PC-3 (cell line): ENCODE results near the gene MAP2. TPM values are rescaled to one million over a fixed set of nuclear protein-coding genes. Genes with fewer than 3 reads are reported as not detected.

Source experiments
- ATAC-seq: fragments of 200-7000 bp; cut with Tn5 transposase; 2 replicates; pipeline ENCODE4 v1.9.1; 2020; ENCODE audit warnings: mild to moderate bottlenecking, moderate library complexity
- BruUV-seq: library from RNA; stranded (reverse); fragments of 400-500 nt; replicated peaks from 2 replicates; lab custom pipeline; 2021; lab: Mats Ljungman, UMichigan
- CTCF ChIA-PET: fragments of 300-600 bp; sonication (Branson Sonifier 250); formaldehyde crosslinking; loops from one replicate; lab custom pipeline; 2022; ENCODE audit warnings: antibody characterized with exemption; lab: Charles Lee
- POLR2A ChIA-PET: fragments of 300-600 bp; sonication (Branson Sonifier 250); formaldehyde crosslinking; loops from one replicate; lab custom pipeline; 2022; ENCODE audit warnings: antibody characterized with exemption; ENCODE audit not compliant: unreplicated experiment; lab: Charles Lee
- DNase-seq: peaks from one replicate; pipeline ENCODE4 v3.0.0-alpha.2; 2015
- H2AFZ ChIP-seq: fragments of 300-600 bp; sonication (generic); 2 replicates; pipeline ENCODE4 v1.6.0; 2016; ENCODE audit warnings: antibody characterized with exemption, low read length
- H3F3A ChIP-seq: fragments of 300-600 bp; sonication (generic); one replicate; pipeline ENCODE4 v1.6.0; 2017; ENCODE audit warnings: antibody characterized with exemption, low read length, control low read depth, mild to moderate bottlenecking; ENCODE audit not compliant: unreplicated experiment
- H3K27ac ChIP-seq: fragments of 300-600 bp; sonication (generic); 2 replicates; pipeline ENCODE4 v1.5.1; 2016; ENCODE audit warnings: mild to moderate bottlenecking, low read length
- H3K27me3 ChIP-seq: fragments of 300-600 bp; sonication (generic); 2 replicates; pipeline ENCODE4 v1.6.1; 2016; ENCODE audit warnings: low read length, mixed read lengths
- H3K36me3 ChIP-seq: fragments of 300-600 bp; sonication (generic); 2 replicates; pipeline ENCODE4 v1.6.1; 2016; ENCODE audit warnings: low read depth, mixed run types, low read length, mixed read lengths
- H3K4me1 ChIP-seq: fragments of 300-600 bp; sonication (generic); 2 replicates; pipeline ENCODE4 v1.5.1; 2016; ENCODE audit warnings: low read length; ENCODE audit not compliant: insufficient read depth
- H3K4me2 ChIP-seq: fragments of 300-600 bp; sonication (generic); 2 replicates; pipeline ENCODE4 v1.6.0; 2016; ENCODE audit warnings: low read length
- H3K4me3 ChIP-seq: fragments of 300-600 bp; sonication (generic); 2 replicates; pipeline ENCODE4 v1.5.1; 2016; ENCODE audit warnings: mild to moderate bottlenecking, low read length, mixed read lengths
- H3K79me2 ChIP-seq: fragments of 300-600 bp; sonication (generic); 2 replicates; pipeline ENCODE4 v1.6.1; 2017; ENCODE audit warnings: low read length, mixed read lengths
- H3K9ac ChIP-seq: fragments of 300-600 bp; sonication (generic); 2 replicates; pipeline ENCODE4 v1.6.0; 2016; ENCODE audit warnings: mild to moderate bottlenecking, low read length
- H3K9me2 ChIP-seq: fragments of 300-600 bp; sonication (generic); replicated peaks from 2 replicates; pipeline ENCODE4 v1.6.1; 2016; ENCODE audit warnings: mixed run types, low read length, mixed read lengths
- H3K9me3 ChIP-seq: fragments of 300-600 bp; sonication (generic); 2 replicates; pipeline ENCODE4 v1.6.1; 2016; ENCODE audit warnings: low read length, mixed read lengths
- H4K20me1 ChIP-seq: fragments of 300-600 bp; sonication (generic); 2 replicates; pipeline ENCODE4 v1.6.1; 2016; ENCODE audit warnings: low read length, mixed read lengths
- CTCF ChIP-seq: fragments of 300-600 bp; sonication (generic); conservative IDR thresholded peaks from 2 replicates; pipeline ENCODE4 v1.5.1; 2017; ENCODE audit warnings: antibody characterized with exemption, low read depth, mild to moderate bottlenecking, low read length
- EZH2 ChIP-seq: fragments of 300-600 bp; sonication (generic); IDR thresholded peaks from one replicate; pipeline ENCODE4 v1.6.1; 2017; ENCODE audit warnings: antibody characterized with exemption, mild to moderate bottlenecking, low read length; ENCODE audit not compliant: unreplicated experiment
- EZH2phosphoT487 ChIP-seq: fragments of 300-600 bp; sonication (generic); IDR thresholded peaks from 2 replicates; pipeline ENCODE4 v1.6.1; 2018; ENCODE audit warnings: mild to moderate bottlenecking, antibody characterized with exemption, low read length, borderline replicate concordance
- intact Hi-C: fragments of 100-400 bp; cut with micrococcal nuclease; formaldehyde crosslinking; loops from 2 replicates; pipeline ENCODE4 v1.9.0; 2023
- total RNA-seq: library from RNA; depleted of rRNA; stranded (reverse); fragments of >200 nt; gene quantifications from 2 replicates; pipeline ENCODE4 v1.2.3, GENCODE V29; 2014

The MAP2 gene
- total RNA-seq, 1 experiment from 2014 or later: 2.1 TPM

- no TSS peak for BruUV-seq
- no peaks in the 10 kb centered on the region for H3K9me3 ChIP-seq
- H3K36me3 ChIP-seq: no peaks in the 10 kb centered on the region
- TF ChIP-seq CTCF (no peak), EZH2 (no peak), EZH2phosphoT487 (no peak)
- no peak overlapping the region for H3K27ac ChIP-seq
- H3K4me2 ChIP-seq: peak overlapping the region; percentile 74
- H3K27me3 ChIP-seq: no peaks in the 10 kb centered on the region
- H2AFZ ChIP-seq: peak overlapping the region; percentile 80
- H4K20me1 ChIP-seq: no peaks in the 10 kb centered on the region
- ChIA-PET POLR2A (interaction anchor here (0.6 kb wide), 1 partner anchor 33 kb away, joined by 3 read pairs; no protein-coding TSS in a partner anchor), CTCF (interaction anchor here (1.0 kb wide), 1 partner anchor 155 kb away, joined by 4 read pairs; the partner anchor contains the start of gene MAP2)
- H3K4me3 ChIP-seq: peak overlapping the region; percentile 53
- ATAC-seq (peak; percentile 76), DNase-seq (no peak)
- intact Hi-C loops: loop anchor here (5.0 to 10.0 kb wide), 5 partner anchors 58 to 1182 kb away; no protein-coding TSS in a partner anchor
- H3K9ac ChIP-seq: no peak overlapping the region
- no peaks in the 10 kb centered on the region for H3K79me2 ChIP-seq
- no peaks in the 10 kb centered on the region for H3K9me2 ChIP-seq
- no peaks in the 10 kb centered on the region for H3K4me1 ChIP-seq
- no peaks in the 10 kb centered on the region for H3F3A ChIP-seq
Observed at GRCh38 chr2:209579230-209579749, 155.4 kb downstream of the MAP2 start.

GRCh38 chr2:209581040-209581439, 157.2 kb downstream of the MAP2 start:
- no peaks in the 10 kb centered on the region for H3K79me2 ChIP-seq
- H2AFZ ChIP-seq: no peak overlapping the region
- no peaks in the 10 kb centered on the region for H3K4me1 ChIP-seq
- H4K20me1 ChIP-seq: no peaks in the 10 kb centered on the region
- no peak overlapping the region for H3K4me2 ChIP-seq
- DNase-seq: no peak
- no peak overlapping the region for H3K9ac ChIP-seq
- no peak for ATAC-seq
- ChIA-PET CTCF (no interaction called here), POLR2A (no interaction called here)
- intact Hi-C loops: no loop called here
- no peak overlapping the region for H3K27ac ChIP-seq
- no peak for TF ChIP-seq EZH2phosphoT487
- TF ChIP-seq CTCF: no peak
- no peak for TF ChIP-seq EZH2
- H3K9me3 ChIP-seq: no peaks in the 10 kb centered on the region
- no peak overlapping the region for H3K4me3 ChIP-seq
- H3K9me2 ChIP-seq: no peaks in the 10 kb centered on the region
- no TSS peak for BruUV-seq
- H3K27me3 ChIP-seq: peaks cover 5% of the 10 kb centered on the region; the same call in 1 of the 2 replicates
- no peaks in the 10 kb centered on the region for H3K36me3 ChIP-seq
- no peaks in the 10 kb centered on the region for H3F3A ChIP-seq

GRCh38 chr2:209582281-209582680, 158.4 kb downstream of the MAP2 start:
- Histone ChIP-seq H3K9ac (no peak overlapping the region), H3K4me2 (no peak overlapping the region), H3K9me3 (no peaks in the 10 kb centered on the region), H3K27me3 (peaks cover 5% of the 10 kb centered on the region; the same call in 1 of the 2 replicates), H3K4me3 (no peak overlapping the region), H2AFZ (no peak overlapping the region), H3K36me3 (no peaks in the 10 kb centered on the region), H3K9me2 (no peaks in the 10 kb centered on the region), H3K79me2 (no peaks in the 10 kb centered on the region), H3F3A (no peaks in the 10 kb centered on the region), H4K20me1 (no peaks in the 10 kb centered on the region), H3K27ac (no peak overlapping the region), H3K4me1 (no peaks in the 10 kb centered on the region)
- ATAC-seq: no peak
- DNase-seq: no peak
- CTCF ChIA-PET: no interaction called here
- POLR2A ChIA-PET: no interaction called here
- TF ChIP-seq CTCF: no peak
- no peak for TF ChIP-seq EZH2
- TF ChIP-seq EZH2phosphoT487: no peak
- no TSS peak for BruUV-seq
- intact Hi-C loops: no loop called here
